Muscle layer of colon (tissue), 2 donors: Measurements from ENCODE around the gene MCU.

Experiments used
- H3K27ac ChIP-seq: one replicate; pipeline ENCODE4 v1.7.0; 2013; ENCODE audit warnings: low read depth, mild to moderate bottlenecking, low read length, moderate library complexity
- H3K27me3 ChIP-seq, 2 donors: one replicate each; pipeline ENCODE4 v1.7.0; 2013; ENCODE audit warnings: low read length in 2 of 2, mild to moderate bottlenecking in 2 of 2; ENCODE audit not compliant: insufficient read depth in 2 of 2, control insufficient read depth in 1 of 2
- H3K36me3 ChIP-seq: one replicate; pipeline ENCODE4 v1.7.0; 2013; ENCODE audit warnings: mild to moderate bottlenecking, low read length; ENCODE audit not compliant: insufficient read depth
- H3K4me1 ChIP-seq: one replicate; pipeline ENCODE4 v1.7.0; 2013; ENCODE audit warnings: mild to moderate bottlenecking, low read length; ENCODE audit not compliant: insufficient read depth
- H3K4me3 ChIP-seq, 2 donors: one replicate each; pipeline ENCODE4 v1.7.0; 2013; ENCODE audit warnings: low read length in 2 of 2, low read depth in 1 of 2, mild to moderate bottlenecking in 1 of 2, moderate library complexity in 1 of 2
- H3K9ac ChIP-seq: one replicate; pipeline ENCODE4 v1.7.0; 2013; ENCODE audit warnings: low read length
- H3K9me3 ChIP-seq: one replicate; pipeline ENCODE4 v1.7.0; 2013; ENCODE audit warnings: mild to moderate bottlenecking, low read length
- donor health status: abdominal sarcoma.
- donor health status: Adenocarcinoma of cecum.

Gene MCU

DNA sequence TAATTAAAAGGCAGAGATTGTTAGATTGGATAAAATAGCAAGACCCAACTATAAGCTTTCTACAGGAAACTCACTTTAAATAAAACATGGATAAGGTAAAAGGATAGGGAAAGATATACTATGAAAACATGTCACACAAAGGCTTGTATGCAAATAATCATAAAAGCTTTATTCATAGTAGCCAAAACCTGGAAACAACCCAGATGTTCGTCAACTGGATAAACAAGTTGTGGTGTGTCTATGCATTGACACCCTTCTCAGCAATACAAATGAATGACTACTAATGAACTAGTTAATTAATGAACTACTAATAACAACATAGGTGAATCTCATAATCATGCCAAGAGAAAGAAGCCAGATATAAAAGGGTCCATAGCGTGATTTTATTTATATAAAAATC is 163.8 kb downstream of the MCU start:
- Histone ChIP-seq H3K36me3 (peaks cover 4% of the 10 kb centered on the region), H3K4me1 (no peaks in the 10 kb centered on the region), H3K9me3 (no peaks in the 10 kb centered on the region), H3K27ac (no peak overlapping the region), H3K4me3 (no peak overlapping the region), H3K9ac (no peak overlapping the region), H3K27me3 (no peaks in the 10 kb centered on the region)

DNA sequence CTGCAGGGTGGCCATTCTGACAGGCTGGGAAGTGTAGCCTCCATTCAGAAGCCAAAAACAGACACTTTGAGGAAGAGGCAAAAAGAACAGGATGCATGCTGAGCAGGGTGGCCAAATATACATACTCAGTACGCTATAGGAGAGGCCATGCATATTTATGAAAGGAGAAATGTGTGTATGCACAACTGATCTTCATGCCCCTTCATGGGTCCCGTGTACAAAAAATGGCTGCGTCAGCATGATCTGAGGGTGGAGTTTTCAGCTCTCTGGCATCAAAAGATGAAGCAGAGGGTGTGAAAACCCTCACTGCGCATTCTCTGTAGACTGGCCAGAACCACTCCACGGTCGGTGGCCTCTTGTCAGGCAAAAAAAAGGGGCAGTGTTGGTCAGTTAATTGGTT is 166.1 kb downstream of the MCU start:
- Histone ChIP-seq H3K4me1 (no peaks in the 10 kb centered on the region), H3K9me3 (no peaks in the 10 kb centered on the region), H3K27ac (no peak overlapping the region), H3K9ac (no peak overlapping the region), H3K27me3 (no peaks in the 10 kb centered on the region), H3K36me3 (peaks cover 9% of the 10 kb centered on the region), H3K4me3 (no peak overlapping the region)

DNA sequence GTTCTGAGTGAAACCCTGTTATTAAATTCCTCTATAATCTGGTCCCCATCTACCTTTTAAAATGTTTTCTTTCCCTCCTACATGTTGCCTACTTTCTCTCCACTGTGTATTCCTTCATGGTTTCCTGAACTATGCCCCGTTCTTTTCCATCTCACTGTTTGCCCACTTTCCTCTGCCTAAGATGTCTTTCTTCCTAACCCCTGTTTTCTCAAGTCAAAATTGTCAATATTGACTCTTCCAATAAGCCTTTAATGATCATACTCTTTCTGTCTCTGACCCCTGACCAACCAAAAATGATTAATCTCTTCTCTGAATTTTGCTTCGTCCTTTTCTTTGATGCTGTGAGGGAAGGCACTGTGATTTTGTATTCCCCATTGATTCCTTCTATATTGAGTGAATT is 171.0 kb downstream of the MCU start:
- H3K36me3 ChIP-seq = peaks cover 9% of the 10 kb centered on the region
- no peak overlapping the region for H3K4me3 ChIP-seq
- H3K27ac ChIP-seq = no peak overlapping the region

DNA sequence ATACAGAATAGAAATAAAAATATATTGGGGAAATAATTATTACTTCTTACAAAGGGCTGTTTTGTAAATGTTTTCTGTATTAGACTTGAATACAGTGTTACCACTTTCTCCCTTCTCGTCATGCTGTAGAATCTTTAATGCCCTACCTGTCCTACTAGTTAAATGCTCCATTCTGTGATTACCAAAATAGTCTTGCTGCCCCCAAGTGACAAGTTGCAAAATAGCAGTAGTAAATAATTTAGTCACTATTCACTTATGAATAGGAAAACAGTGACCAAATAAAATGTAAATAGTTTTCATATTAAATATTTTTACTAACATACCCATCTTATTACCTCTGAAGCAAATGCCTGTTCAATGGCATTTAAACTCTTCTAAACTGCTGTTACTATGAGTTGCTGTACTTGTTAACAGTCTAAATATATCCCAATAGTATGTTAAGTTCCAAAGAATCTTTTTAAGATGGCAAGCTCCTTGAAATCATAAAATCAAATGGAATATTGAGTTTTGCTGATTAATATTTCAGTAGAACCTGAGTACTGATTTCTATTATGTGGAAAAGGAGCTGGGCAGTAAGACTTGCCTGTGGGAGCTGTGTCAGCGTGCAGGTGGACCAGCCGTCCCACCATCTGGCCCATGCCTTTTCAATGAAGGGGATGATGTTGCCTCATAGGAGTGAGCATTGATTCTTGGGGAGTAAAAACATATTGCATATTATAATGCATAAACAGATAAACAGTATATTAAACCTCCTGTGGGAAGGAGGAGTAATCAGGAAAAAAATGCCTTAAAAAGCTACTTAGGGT is 183.5 kb downstream of the MCU start:
- no peak overlapping the region for H3K27ac ChIP-seq
- H3K4me3 ChIP-seq = no peak overlapping the region
- no peaks in the 10 kb centered on the region for H3K27me3 ChIP-seq
- H3K4me1 ChIP-seq = no peaks in the 10 kb centered on the region
- no peak overlapping the region for H3K9ac ChIP-seq
- no peaks in the 10 kb centered on the region for H3K9me3 ChIP-seq
- H3K36me3 ChIP-seq = peaks cover 8% of the 10 kb centered on the region

More for the DNA sequence above, 171.0 kb downstream of the MCU start:
- no peaks in the 10 kb centered on the region for H3K9me3 ChIP-seq
- no peaks in the 10 kb centered on the region for H3K27me3 ChIP-seq
- no peaks in the 10 kb centered on the region for H3K4me1 ChIP-seq
- no peak overlapping the region for H3K9ac ChIP-seq

DNA sequence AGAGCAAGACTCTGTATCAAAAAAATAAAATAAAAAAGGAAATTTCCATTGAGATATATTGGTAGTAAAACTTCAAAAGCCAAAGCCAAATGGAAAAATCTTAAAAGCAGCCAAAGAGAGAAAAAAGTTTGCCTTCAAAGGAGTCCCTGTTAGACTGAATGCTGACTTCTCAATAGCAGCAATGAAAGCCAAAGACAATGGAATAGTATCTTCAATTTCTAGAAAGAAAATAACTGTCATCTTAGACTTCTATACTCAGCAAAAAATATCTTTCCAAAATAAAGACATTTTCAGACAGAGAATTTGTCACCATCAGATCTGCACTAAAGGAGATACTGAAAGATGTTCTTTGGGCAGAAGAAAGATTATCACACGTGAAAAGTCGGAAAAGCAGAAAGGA is 187.3 kb downstream of the MCU start:
- Histone ChIP-seq H3K27me3 (no peaks in the 10 kb centered on the region), H3K36me3 (no peaks in the 10 kb centered on the region), H3K4me3 (no peak overlapping the region), H3K27ac (no peak overlapping the region), H3K9me3 (no peaks in the 10 kb centered on the region), H3K9ac (no peak overlapping the region), H3K4me1 (no peaks in the 10 kb centered on the region)

DNA sequence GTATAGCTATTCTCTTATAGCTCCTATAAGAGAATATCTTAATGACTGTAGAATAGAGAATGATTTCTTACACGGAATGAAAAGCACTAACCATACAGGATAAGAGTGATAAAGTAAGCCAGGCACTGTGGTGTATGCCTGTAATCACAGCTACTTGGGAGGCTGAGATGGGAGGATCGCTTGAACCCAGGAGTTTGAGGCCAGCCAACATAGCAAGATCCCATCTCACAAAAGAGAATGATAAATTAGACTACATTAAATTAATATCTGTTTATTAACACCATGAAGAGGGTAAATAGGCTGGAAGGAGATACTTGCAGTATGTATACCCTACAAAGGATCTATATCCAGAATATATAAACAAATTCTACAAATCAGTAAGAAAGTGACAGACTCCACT is 189.3 kb downstream of the MCU start:
- H3K27ac ChIP-seq = no peak overlapping the region
- H3K9me3 ChIP-seq = no peaks in the 10 kb centered on the region
- no peaks in the 10 kb centered on the region for H3K36me3 ChIP-seq
- no peaks in the 10 kb centered on the region for H3K4me1 ChIP-seq
- H3K27me3 ChIP-seq = no peaks in the 10 kb centered on the region
- no peak overlapping the region for H3K4me3 ChIP-seq
- no peak overlapping the region for H3K9ac ChIP-seq

DNA sequence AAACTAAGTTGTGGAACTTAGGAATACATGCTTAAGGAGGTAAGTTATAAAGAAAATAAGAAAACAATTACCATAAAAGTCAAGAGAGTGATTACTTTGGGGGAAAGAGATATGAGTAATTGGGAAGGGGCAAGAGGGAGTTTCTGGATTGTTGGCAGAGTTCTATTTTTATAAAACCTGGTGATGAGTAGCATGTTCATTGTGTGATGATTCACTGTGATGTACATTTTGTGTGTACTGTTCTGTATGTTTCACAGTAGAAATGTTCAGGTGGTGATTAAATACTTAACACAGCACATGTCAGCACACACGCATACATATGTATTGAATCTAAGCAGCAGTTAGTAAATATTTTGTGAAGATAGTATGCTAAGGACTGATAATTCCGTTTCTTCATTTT is 191.9 kb downstream of the MCU start:
- no peak overlapping the region for H3K4me3 ChIP-seq

DNA sequence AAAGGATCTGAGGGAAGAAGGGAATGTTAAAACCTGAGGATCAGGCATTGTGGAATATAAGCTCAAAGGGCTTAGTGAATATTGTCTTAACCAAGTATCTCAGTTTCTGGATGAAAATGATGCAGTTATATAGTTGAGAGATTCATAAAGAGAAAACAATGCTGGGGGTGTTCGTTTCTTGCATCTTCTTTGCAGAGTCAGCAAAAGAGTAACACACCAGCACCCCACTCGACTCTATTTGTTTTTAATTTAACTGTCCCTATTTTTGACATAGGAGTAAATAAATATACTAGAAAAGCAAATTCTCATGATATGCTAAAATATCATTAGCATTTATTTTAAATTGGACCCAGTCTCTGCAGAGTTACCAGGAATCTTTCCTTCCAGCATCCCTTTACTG is 194.0 kb downstream of the MCU start:
- no peaks in the 10 kb centered on the region for H3K4me1 ChIP-seq
- no peak overlapping the region for H3K9ac ChIP-seq
- H3K9me3 ChIP-seq = no peaks in the 10 kb centered on the region
- no peak overlapping the region for H3K4me3 ChIP-seq
- no peaks in the 10 kb centered on the region for H3K36me3 ChIP-seq
- H3K27ac ChIP-seq = no peak overlapping the region
- H3K27me3 ChIP-seq = no peaks in the 10 kb centered on the region

More for the DNA sequence above, 191.9 kb downstream of the MCU start:
- Histone ChIP-seq H3K9me3 (no peaks in the 10 kb centered on the region), H3K9ac (no peak overlapping the region), H3K4me1 (no peaks in the 10 kb centered on the region), H3K36me3 (no peaks in the 10 kb centered on the region), H3K27ac (no peak overlapping the region), H3K27me3 (no peaks in the 10 kb centered on the region)

DNA sequence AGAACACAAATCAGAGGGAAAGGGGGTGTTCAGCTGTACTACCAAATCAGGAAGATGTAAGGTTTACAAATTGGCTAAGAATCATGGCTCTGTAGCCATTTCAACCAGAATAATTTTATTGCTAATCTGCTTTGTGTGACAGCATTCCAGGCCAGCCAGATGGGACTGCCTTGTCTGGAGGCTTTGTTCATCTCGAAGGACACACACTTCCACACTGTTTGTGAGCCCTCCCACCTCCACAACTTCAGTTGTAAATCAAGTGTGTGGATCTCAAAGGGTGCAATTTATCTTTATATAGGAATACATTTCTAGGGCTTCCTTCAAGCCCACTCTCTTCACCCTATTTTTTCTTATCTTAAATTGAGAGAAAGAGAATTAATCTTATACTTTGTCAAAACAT is 194.7 kb downstream of the MCU start:
- Histone ChIP-seq H3K27me3 (no peaks in the 10 kb centered on the region), H3K9ac (no peak overlapping the region), H3K4me1 (no peaks in the 10 kb centered on the region), H3K4me3 (no peak overlapping the region), H3K36me3 (no peaks in the 10 kb centered on the region), H3K27ac (no peak overlapping the region), H3K9me3 (no peaks in the 10 kb centered on the region)

DNA sequence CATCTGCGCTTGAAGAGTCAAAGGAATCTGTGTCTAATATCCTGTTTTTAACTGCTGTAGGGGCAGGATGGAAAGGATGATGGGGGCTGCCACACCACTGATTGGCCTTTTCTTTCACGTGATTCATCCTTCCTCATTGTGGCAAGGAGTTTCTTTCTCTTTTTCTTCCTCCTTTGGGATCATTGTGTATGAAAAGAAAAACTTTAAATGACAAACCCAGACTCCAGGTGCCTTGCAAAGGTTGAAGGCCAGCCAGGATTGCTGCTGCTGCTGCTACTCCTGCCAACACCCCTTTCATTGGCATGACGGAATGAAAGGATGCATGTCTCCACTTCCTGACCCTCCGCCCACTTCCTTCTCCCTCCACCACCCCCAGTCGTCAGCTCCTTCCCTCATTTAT is 195.1 kb downstream of the MCU start:
- Histone ChIP-seq H3K9ac (no peak overlapping the region), H3K27ac (no peak overlapping the region), H3K27me3 (no peaks in the 10 kb centered on the region), H3K4me3 (no peak overlapping the region), H3K4me1 (no peaks in the 10 kb centered on the region), H3K36me3 (no peaks in the 10 kb centered on the region), H3K9me3 (no peaks in the 10 kb centered on the region)

DNA sequence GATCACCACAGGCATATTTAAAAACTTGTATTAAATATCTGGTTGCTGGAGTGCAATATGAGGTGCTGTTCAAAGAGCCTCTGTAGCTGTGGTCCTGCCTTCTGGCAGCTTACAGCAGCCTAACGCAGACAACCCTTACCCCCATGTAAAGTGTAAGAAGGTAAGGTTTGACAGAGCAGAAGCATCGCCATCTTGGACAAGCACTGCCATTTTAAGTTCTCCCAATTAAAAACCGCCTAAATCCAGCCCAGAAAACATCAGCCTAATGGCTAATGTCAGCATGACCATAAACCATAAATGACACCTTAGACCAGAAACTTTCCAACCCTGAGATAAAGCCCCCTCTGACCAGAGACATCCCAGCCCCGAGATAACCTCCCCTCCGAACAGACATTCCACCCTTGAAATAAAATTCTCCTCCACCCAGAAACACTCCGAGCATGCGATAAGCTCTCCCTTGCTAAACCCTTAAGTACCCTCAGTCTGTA is 196.3 kb downstream of the MCU start:
- no peaks in the 10 kb centered on the region for H3K9me3 ChIP-seq
- H3K36me3 ChIP-seq = no peaks in the 10 kb centered on the region
- no peaks in the 10 kb centered on the region for H3K27me3 ChIP-seq
- H3K4me3 ChIP-seq = no peak overlapping the region
- H3K27ac ChIP-seq = no peak overlapping the region
- H3K4me1 ChIP-seq = no peaks in the 10 kb centered on the region
- H3K9ac ChIP-seq = no peak overlapping the region

DNA sequence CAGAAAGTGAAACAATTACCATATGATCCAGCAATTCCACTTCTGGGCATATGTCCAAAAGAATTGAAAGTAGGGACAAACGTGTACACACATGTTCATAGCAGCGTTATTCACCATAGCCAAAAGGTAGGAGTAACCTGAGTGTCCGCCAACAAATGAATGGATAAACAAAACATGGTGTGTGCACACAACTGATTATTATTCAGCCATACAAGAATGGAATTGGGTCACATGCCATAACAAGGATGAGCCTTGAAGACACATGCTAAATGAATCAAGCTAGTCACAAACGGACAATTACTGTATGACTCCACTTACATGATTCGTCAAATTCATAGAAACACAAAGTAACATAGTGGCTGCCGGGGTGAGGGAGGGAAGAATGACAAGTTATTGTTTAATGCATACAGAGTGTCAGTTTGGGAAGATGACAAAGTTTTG is 197.5 kb downstream of the MCU start:
- Histone ChIP-seq H3K27me3 (no peaks in the 10 kb centered on the region), H3K36me3 (no peaks in the 10 kb centered on the region), H3K9ac (no peak overlapping the region), H3K9me3 (no peaks in the 10 kb centered on the region), H3K4me1 (no peaks in the 10 kb centered on the region), H3K4me3 (no peak overlapping the region), H3K27ac (no peak overlapping the region)
